GM12891 (cell line): ENCODE measurements around the gene SBNO1.

Experiments used
- POLR2A ChIP-seq: IDR thresholded peaks from 2 replicates; pipeline ENCODE4 v1.6.1; 2011; ENCODE audit warnings: low read depth, low read length, control low read depth
- SPI1 ChIP-seq: IDR thresholded peaks from 2 replicates; pipeline ENCODE4 v1.6.1; 2011; ENCODE audit warnings: low read depth, low read length, control low read depth

- TF ChIP-seq POLR2A = no peak
- no peak for TF ChIP-seq SPI1
Observed at GRCh38 chr12:123401753-123402683, 37.4 kb upstream of the SBNO1 start.
